ENCODE data around the gene PCDHAC1.

The PCDHAC1 gene

GRCh38 chr5:140967226-140967893 is 41.3 kb downstream of the PCDHAC1 start:
- Histone ChIP-seq H3K27me3 (ENCODE audit: control insufficient read depth in 1 of 2, insufficient read depth in 1 of 2, low read length in 2 of 2) (peaks cover 13 to 40% of the 10 kb centered on the region in 2 experiments), H2BK12ac (ENCODE audit: low read length in 2 of 2) (no peak overlapping the region), H3K18ac (ENCODE audit: low read depth in 1 of 2, low read length in 2 of 2) (no peak overlapping the region), H2AK5ac (ENCODE audit: low read length, severe bottlenecking) (no peak overlapping the region), H3K23ac (ENCODE audit: low read length in 2 of 2) (peak overlapping the region in 1 of 2 experiments; percentile 23), H3K4me2 (ENCODE audit: low read length, poor library complexity, severe bottlenecking) (peak overlapping the region; percentile 97), H2BK15ac (ENCODE audit: low read depth, poor library complexity, severe bottlenecking) (no peak overlapping the region), H3K14ac (ENCODE audit: low read length in 2 of 2) (no peak overlapping the region), H4K91ac (ENCODE audit: low read length) (no peak overlapping the region), H3K79me1 (replicated peaks; ENCODE audit: low read length, poor library complexity, severe bottlenecking) (no peaks in the 10 kb centered on the region), H3K4me3 (ENCODE audit: insufficient read depth in 1 of 2, low read depth in 1 of 2, low read length in 2 of 2) (peak overlapping the region in 1 of 2 experiments; percentile 18), H3K9me3 (ENCODE audit: control insufficient read depth, low read length) (no peaks in the 10 kb centered on the region), H2BK5ac (ENCODE audit: low read depth, low read length, poor library complexity, severe bottlenecking) (no peak overlapping the region), H2AFZ (ENCODE audit: low read depth, low read length) (no peak overlapping the region), H3K9ac (ENCODE audit: low read length) (no peak overlapping the region), H3K27ac (ENCODE audit: low read length, poor library complexity, severe bottlenecking) (no peak overlapping the region), H4K8ac (ENCODE audit: low read length) (no peak overlapping the region), H3K4ac (ENCODE audit: low read depth in 1 of 2, low read length in 2 of 2) (no peak overlapping the region), H2BK120ac (ENCODE audit: low read depth, low read length) (no peak overlapping the region), H3K36me3 (ENCODE audit: control insufficient read depth in 1 of 2, insufficient read depth in 2 of 2, low read depth in 1 of 2, low read length in 2 of 2) (peaks cover 0 to 12% of the 10 kb centered on the region in 2 experiments), H3K4me1 (ENCODE audit: control insufficient read depth, insufficient read depth, low read depth, low read length) (peaks cover 13% of the 10 kb centered on the region)
- 48% methylated on average over 34 of the region's 34 CpGs for WGBS
- DNase-seq, result no peak

DNA sequence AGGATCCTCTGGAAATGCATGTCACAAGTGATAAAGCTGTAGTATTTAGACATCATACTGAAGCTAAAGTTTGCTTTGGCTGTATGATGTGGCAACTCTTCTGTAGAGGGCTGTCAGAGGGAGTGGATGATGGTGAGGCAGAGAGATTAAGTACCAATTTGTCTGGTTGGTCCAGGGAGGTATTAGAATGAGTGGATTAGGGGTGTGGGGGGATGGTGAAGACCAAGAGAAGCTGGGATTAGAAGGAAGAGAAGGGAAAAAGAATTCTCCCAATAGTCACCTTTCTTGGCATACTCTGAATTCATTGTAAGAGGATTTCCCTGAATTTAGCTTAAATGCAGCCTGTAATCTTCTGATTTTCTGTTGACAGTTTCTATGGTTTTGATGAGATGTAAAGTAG is 43.8 kb downstream of the PCDHAC1 start:
- DNase-seq, result no peak
- peaks cover 0 to 12% of the 10 kb centered on the region in 2 experiments for H3K36me3 ChIP-seq (ENCODE audit: control insufficient read depth in 1 of 2, insufficient read depth in 2 of 2, low read depth in 1 of 2, low read length in 2 of 2)
- no peak overlapping the region for H3K4me3 ChIP-seq (ENCODE audit: insufficient read depth in 1 of 2, low read depth in 1 of 2, low read length in 2 of 2)

GRCh38 chr5:140973550-140973949 is 47.5 kb downstream of the PCDHAC1 start:
- Histone ChIP-seq H2AFZ (ENCODE audit: low read depth, low read length) (no peak overlapping the region), H2BK12ac (ENCODE audit: low read length in 2 of 2) (no peak overlapping the region), H4K91ac (ENCODE audit: low read length) (no peak overlapping the region), H3K9ac (ENCODE audit: low read length) (no peak overlapping the region), H3K27me3 (ENCODE audit: control insufficient read depth in 1 of 2, insufficient read depth in 1 of 2, low read length in 2 of 2) (peaks cover 0 to 4% of the 10 kb centered on the region in 2 experiments), H2BK120ac (ENCODE audit: low read depth, low read length) (no peak overlapping the region), H4K8ac (ENCODE audit: low read length) (no peak overlapping the region), H3K79me1 (replicated peaks; ENCODE audit: low read length, poor library complexity, severe bottlenecking) (no peaks in the 10 kb centered on the region), H2BK5ac (ENCODE audit: low read depth, low read length, poor library complexity, severe bottlenecking) (no peak overlapping the region), H3K4me1 (ENCODE audit: control insufficient read depth, insufficient read depth, low read depth, low read length) (no peaks in the 10 kb centered on the region), H3K4me2 (ENCODE audit: low read length, poor library complexity, severe bottlenecking) (no peak overlapping the region), H2AK5ac (ENCODE audit: low read length, severe bottlenecking) (no peak overlapping the region), H3K9me3 (ENCODE audit: control insufficient read depth, low read length) (no peaks in the 10 kb centered on the region), H3K18ac (ENCODE audit: low read depth in 1 of 2, low read length in 2 of 2) (no peak overlapping the region), H3K36me3 (ENCODE audit: control insufficient read depth in 1 of 2, insufficient read depth in 2 of 2, low read depth in 1 of 2, low read length in 2 of 2) (no peaks in the 10 kb centered on the region), H3K23ac (ENCODE audit: low read length in 2 of 2) (peak overlapping the region in 1 of 2 experiments; percentile 83), H3K4ac (ENCODE audit: low read depth in 1 of 2, low read length in 2 of 2) (no peak overlapping the region), H3K27ac (ENCODE audit: low read length, poor library complexity, severe bottlenecking) (no peak overlapping the region), H3K4me3 (ENCODE audit: insufficient read depth in 1 of 2, low read depth in 1 of 2, low read length in 2 of 2) (no peak overlapping the region), H2BK15ac (ENCODE audit: low read depth, poor library complexity, severe bottlenecking) (no peak overlapping the region), H3K14ac (ENCODE audit: low read length in 2 of 2) (no peak overlapping the region)
- DNase-seq, result no peak

More for the DNA sequence above, 43.8 kb downstream of the PCDHAC1 start:
- Histone ChIP-seq H3K18ac (ENCODE audit: low read depth in 1 of 2, low read length in 2 of 2) (no peak overlapping the region), H2BK5ac (ENCODE audit: low read depth, low read length, poor library complexity, severe bottlenecking) (no peak overlapping the region), H4K91ac (ENCODE audit: low read length) (no peak overlapping the region), H3K9me3 (ENCODE audit: control insufficient read depth, low read length) (no peaks in the 10 kb centered on the region), H3K79me1 (replicated peaks; ENCODE audit: low read length, poor library complexity, severe bottlenecking) (no peaks in the 10 kb centered on the region), H2BK120ac (ENCODE audit: low read depth, low read length) (no peak overlapping the region), H3K4ac (ENCODE audit: low read depth in 1 of 2, low read length in 2 of 2) (no peak overlapping the region), H3K4me1 (ENCODE audit: control insufficient read depth, insufficient read depth, low read depth, low read length) (peaks cover 13% of the 10 kb centered on the region), H3K9ac (ENCODE audit: low read length) (no peak overlapping the region), H2AFZ (ENCODE audit: low read depth, low read length) (no peak overlapping the region), H3K27me3 (ENCODE audit: control insufficient read depth in 1 of 2, insufficient read depth in 1 of 2, low read length in 2 of 2) (peaks cover 9 to 32% of the 10 kb centered on the region in 2 experiments), H3K27ac (ENCODE audit: low read length, poor library complexity, severe bottlenecking) (no peak overlapping the region), H3K14ac (ENCODE audit: low read length in 2 of 2) (no peak overlapping the region), H2BK15ac (ENCODE audit: low read depth, poor library complexity, severe bottlenecking) (no peak overlapping the region), H2BK12ac (ENCODE audit: low read length in 2 of 2) (no peak overlapping the region), H3K4me2 (ENCODE audit: low read length, poor library complexity, severe bottlenecking) (no peak overlapping the region), H4K8ac (ENCODE audit: low read length) (no peak overlapping the region), H2AK5ac (ENCODE audit: low read length, severe bottlenecking) (no peak overlapping the region), H3K23ac (ENCODE audit: low read length in 2 of 2) (no peak overlapping the region)

DNA sequence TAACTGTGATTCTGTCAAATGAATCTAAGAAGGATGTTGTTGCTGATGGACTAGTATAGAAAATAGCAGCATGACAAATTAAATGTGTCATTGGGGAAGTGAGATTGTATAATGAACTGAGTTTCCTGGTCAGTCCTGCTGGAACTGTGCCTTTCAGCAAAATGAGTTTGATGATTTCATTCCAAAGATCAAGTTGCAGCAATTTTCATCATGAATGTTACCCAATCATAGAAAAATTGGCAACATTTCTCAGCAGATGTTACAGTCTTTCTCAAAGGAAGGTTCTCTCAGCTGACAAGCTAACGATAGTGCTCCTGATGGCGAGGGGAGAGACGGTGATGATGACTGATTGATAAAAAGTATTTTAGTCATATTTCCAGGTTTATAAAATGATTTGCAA is 50.9 kb downstream of the PCDHAC1 start:
- Histone ChIP-seq H2BK15ac (ENCODE audit: low read depth, poor library complexity, severe bottlenecking) (no peak overlapping the region), H4K8ac (ENCODE audit: low read length) (no peak overlapping the region), H3K4ac (ENCODE audit: low read depth in 1 of 2, low read length in 2 of 2) (no peak overlapping the region), H2BK12ac (ENCODE audit: low read length in 2 of 2) (no peak overlapping the region), H3K18ac (ENCODE audit: low read depth in 1 of 2, low read length in 2 of 2) (no peak overlapping the region), H3K4me1 (ENCODE audit: control insufficient read depth, insufficient read depth, low read depth, low read length) (no peaks in the 10 kb centered on the region), H3K23ac (ENCODE audit: low read length in 2 of 2) (no peak overlapping the region), H3K79me1 (replicated peaks; ENCODE audit: low read length, poor library complexity, severe bottlenecking) (no peaks in the 10 kb centered on the region), H3K14ac (ENCODE audit: low read length in 2 of 2) (no peak overlapping the region), H4K91ac (ENCODE audit: low read length) (no peak overlapping the region), H2BK120ac (ENCODE audit: low read depth, low read length) (no peak overlapping the region), H3K9me3 (ENCODE audit: control insufficient read depth, low read length) (no peaks in the 10 kb centered on the region), H2AK5ac (ENCODE audit: low read length, severe bottlenecking) (no peak overlapping the region), H3K27me3 (ENCODE audit: control insufficient read depth in 1 of 2, insufficient read depth in 1 of 2, low read length in 2 of 2) (no peaks in the 10 kb centered on the region), H2BK5ac (ENCODE audit: low read depth, low read length, poor library complexity, severe bottlenecking) (no peak overlapping the region), H3K36me3 (ENCODE audit: control insufficient read depth in 1 of 2, insufficient read depth in 2 of 2, low read depth in 1 of 2, low read length in 2 of 2) (no peaks in the 10 kb centered on the region), H3K4me2 (ENCODE audit: low read length, poor library complexity, severe bottlenecking) (no peak overlapping the region), H3K4me3 (ENCODE audit: insufficient read depth in 1 of 2, low read depth in 1 of 2, low read length in 2 of 2) (no peak overlapping the region), H2AFZ (ENCODE audit: low read depth, low read length) (no peak overlapping the region), H3K27ac (ENCODE audit: low read length, poor library complexity, severe bottlenecking) (no peak overlapping the region), H3K9ac (ENCODE audit: low read length) (no peak overlapping the region)
- WGBS, result no CpG with 5 or more reads among the region's 3 CpGs
- peak; percentile 53 for DNase-seq

Data from mesenchymal stem cell (in vitro differentiated cells and primary cell).